Stimulated activated CD4-positive, alpha-beta T cell treated with anti-CD3 and anti-CD28 coated beads, Interleukin-12 subunit alpha, Interleukin-12 subunit beta, amount 100 ng/mL, for 4 hours (primary cell): Measurements from ENCODE around the gene EGR2.
"Not testable (repeated sequence)": the region's sequence is repeated elsewhere in the genome, so short reads cannot be mapped to it uniquely, and the experiment has no call there.

Experiments
- DNase-seq: peaks from one replicate; pipeline ENCODE4 v3.0.0-alpha.2; 2020

Gene EGR2

GRCh38 chr10:62792261-62792660 is 23.9 kb downstream of the EGR2 start:
- no peak for DNase-seq

- no peak for DNase-seq
Measured at GRCh38 chr10:62790571-62790970, 25.6 kb downstream of the EGR2 start.

- no peak for DNase-seq
Measured at GRCh38 chr10:62790019-62790555, 26.1 kb downstream of the EGR2 start.

GRCh38 chr10:62788861-62789467 is 27.2 kb downstream of the EGR2 start:
- no peak for DNase-seq

- not testable (repeated sequence) for DNase-seq
Measured at GRCh38 chr10:62788285-62788684, 27.9 kb downstream of the EGR2 start.

GRCh38 chr10:62784537-62784936 is 31.6 kb downstream of the EGR2 start:
- not testable (repeated sequence) for DNase-seq

GRCh38 chr10:62779487-62780248 is 36.5 kb downstream of the EGR2 start:
- peak; percentile 77 for DNase-seq

GRCh38 chr10:62778125-62778524 is 38.0 kb downstream of the EGR2 start:
- no peak for DNase-seq

GRCh38 chr10:62772186-62772974 is 43.8 kb downstream of the EGR2 start:
- no peak for DNase-seq

GRCh38 chr10:62769574-62770242 is 46.5 kb downstream of the EGR2 start:
- DNase-seq, result no peak

GRCh38 chr10:62766386-62766785 is 49.8 kb downstream of the EGR2 start:
- no peak for DNase-seq

- no peak for DNase-seq
Measured at GRCh38 chr10:62765726-62766125, 50.4 kb downstream of the EGR2 start.

GRCh38 chr10:62764011-62764410 is 52.2 kb downstream of the EGR2 start:
- no peak for DNase-seq

- no peak for DNase-seq
Measured at GRCh38 chr10:62763155-62763554, 53.0 kb downstream of the EGR2 start.
